Ovary (tissue), 9 donors: Measurements from ENCODE around the gene GALP. TPM values are rescaled to one million over a fixed set of nuclear protein-coding genes. Genes with fewer than 3 reads are reported as not detected.
"Not testable (repeated sequence)": the region's sequence is repeated elsewhere in the genome, so short reads cannot be mapped to it uniquely, and the experiment has no call there.

Experiments used
- DNase-seq, 5 donors: peaks; one replicate each; pipeline ENCODE4 v3.0.0-alpha.2; 2019 to 2020
- H3K27ac ChIP-seq, 2 donors: fragments of 200-600 bp; one replicate each; pipeline versions ENCODE4 v1.5.1 to v1.8.0; 2019 to 2022
- H3K27me3 ChIP-seq: fragments of 200-600 bp; one replicate; pipeline ENCODE4 v1.8.0; 2022
- H3K36me3 ChIP-seq: fragments of 200-600 bp; sonication (generic); one replicate; pipeline ENCODE4 v1.5.1; 2019
- H3K4me1 ChIP-seq: one replicate; pipeline ENCODE4 v1.8.1; 2013; ENCODE audit warnings: mild to moderate bottlenecking, moderate library complexity; ENCODE audit not compliant: insufficient read depth
- H3K4me3 ChIP-seq: fragments of 200-600 bp; sonication (generic); one replicate; pipeline ENCODE4 v1.5.1; 2017
- H3K9me3 ChIP-seq, 2 donors: fragments of 200-600 bp in 1 of 2; sonication (generic) in 1 of 2; one replicate each; pipeline versions ENCODE4 v1.5.1 to v1.8.1; 2013 to 2019; ENCODE audit warnings: mild to moderate bottlenecking in 1 of 2, moderate library complexity in 1 of 2
- EP300 ChIP-seq: sonication (generic); formaldehyde crosslinking; IDR thresholded peaks from one replicate; pipeline ENCODE4 v1.6.1; 2017; ENCODE audit warnings: antibody characterized with exemption
- POLR2A ChIP-seq: fragments of 450-650 bp; IDR thresholded peaks from one replicate; pipeline ENCODE4 v1.6.1; 2017; ENCODE audit warnings: antibody characterized with exemption, mild to moderate bottlenecking, moderate library complexity
- WGBS, 3 donors: extraction: QIAGEN DNeasy Blood & Tissue Kit in 1 of 3; methylation state at CpG; one replicate each; pipeline versions ENCODE4 v1.1.5 to v1.1.7; 2013 to 2017; 5-methylcytosine and 5-hydroxymethylcytosine counted together
- intact Hi-C, 4 donors: fragments of 100-400 bp; cut with DNase I; formaldehyde crosslinking; loops; one replicate each; pipeline versions ENCODE4 v1.11.0 to v1.15.1; 2022 to 2023
- polyA plus RNA-seq, 2 donors: library from polyadenylated mRNA; stranded (reverse); fragments of 200-250 nt in 1 of 2; fragments of 350-450 nt in 1 of 2; fragmentation: Illumina TruSeq in 1 of 2; extraction: RNeasy Lipid Tissue Mini Kit (QIAGEN cat#74804) in 1 of 2; gene quantifications; one replicate each; pipeline ENCODE4 v1.2.3, GENCODE V29; 2013 to 2014
- total RNA-seq, 7 donors: library from RNA; depleted of rRNA in 2 of 7; stranded (reverse); fragments of >200 nt in 2 of 7; fragmentation: NEBNext Ultra II Directional in 3 of 7; extraction: Animal tissue kit (Norgen Biotek cat#: 25700) in 3 of 7; gene quantifications; one replicate each; pipeline versions ENCODE4 v1.1.0 to v1.2.4, GENCODE V29; 2016 to 2023
- TF ChIP-seq, protein P1 (sequence below), 3 donors: fragments of 450-650 bp in 2 of 3; fragments of 200-600 bp in 1 of 3; IDR thresholded peaks; one replicate each; pipeline versions ENCODE4 v1.5.1 to v1.8.0; 2016 to 2022; ENCODE audit warnings: antibody characterized with exemption in 3 of 3, mild to moderate bottlenecking in 1 of 3
- donor health status: DM: no; HTN: no; CAD: no; lungs with moderate emphysema.
- donor health status: DM: no; HTN: no; CAD: no.
- donor health status: Bipolar disorder and iron deficiency.
- donor health status: DM: yes; HTN: yes; CAD: no.
- donor health status: DM: no; HTN: no; CAD: no.
- donor health status: DM: yes; HTN: yes; CAD: no.

GALP gene
- total and polyA plus RNA-seq, 9 donors: not detected

GRCh38 chr19:56211718-56212117 lies 35.9 kb downstream of the GALP start:
- DNase-seq: no peak
- Histone ChIP-seq H3K27ac (no peak overlapping the region), H3K36me3 (no peaks in the 10 kb centered on the region), H3K9me3 (no peaks in the 10 kb centered on the region), H3K27me3 (no peaks in the 10 kb centered on the region), H3K4me1 (no peaks in the 10 kb centered on the region), H3K4me3 (no peak overlapping the region)
- intact Hi-C loops: no loop called here
- TF ChIP-seq, protein P1, sequence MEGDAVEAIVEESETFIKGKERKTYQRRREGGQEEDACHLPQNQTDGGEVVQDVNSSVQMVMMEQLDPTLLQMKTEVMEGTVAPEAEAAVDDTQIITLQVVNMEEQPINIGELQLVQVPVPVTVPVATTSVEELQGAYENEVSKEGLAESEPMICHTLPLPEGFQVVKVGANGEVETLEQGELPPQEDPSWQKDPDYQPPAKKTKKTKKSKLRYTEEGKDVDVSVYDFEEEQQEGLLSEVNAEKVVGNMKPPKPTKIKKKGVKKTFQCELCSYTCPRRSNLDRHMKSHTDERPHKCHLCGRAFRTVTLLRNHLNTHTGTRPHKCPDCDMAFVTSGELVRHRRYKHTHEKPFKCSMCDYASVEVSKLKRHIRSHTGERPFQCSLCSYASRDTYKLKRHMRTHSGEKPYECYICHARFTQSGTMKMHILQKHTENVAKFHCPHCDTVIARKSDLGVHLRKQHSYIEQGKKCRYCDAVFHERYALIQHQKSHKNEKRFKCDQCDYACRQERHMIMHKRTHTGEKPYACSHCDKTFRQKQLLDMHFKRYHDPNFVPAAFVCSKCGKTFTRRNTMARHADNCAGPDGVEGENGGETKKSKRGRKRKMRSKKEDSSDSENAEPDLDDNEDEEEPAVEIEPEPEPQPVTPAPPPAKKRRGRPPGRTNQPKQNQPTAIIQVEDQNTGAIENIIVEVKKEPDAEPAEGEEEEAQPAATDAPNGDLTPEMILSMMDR (IDR thresholded peaks at IDR 0.05): no peak
- TF ChIP-seq POLR2A: no peak
- TF ChIP-seq EP300: no peak
- whole genome bisulfite sequencing, 3 donors: 58 to 61% (median 60%) methylated on average over 4 of the region's 4 CpGs

- H3K36me3 ChIP-seq: no peaks in the 10 kb centered on the region
- H3K27me3 ChIP-seq: no peaks in the 10 kb centered on the region
- TF ChIP-seq POLR2A (no peak), EP300 (no peak)
- TF ChIP-seq, protein P1 (IDR thresholded peaks at IDR 0.05): no peak
- H3K27ac ChIP-seq: no peak overlapping the region
- intact Hi-C loops: no loop called here
- WGBS, 3 donors: 8 to 11% (median 9%) methylated on average over 66 to 79 of the region's 79 CpGs
- H3K4me1 ChIP-seq: no peaks in the 10 kb centered on the region
- peak overlapping the region; percentile 16 for H3K4me3 ChIP-seq
- no peaks in the 10 kb centered on the region for H3K9me3 ChIP-seq
- DNase-seq: peak in 2 of 5 donors; percentile 14 to 38
Observed at GRCh38 chr19:56217039-56217949, 41.5 kb downstream of the GALP start.

GRCh38 chr19:56218961-56219360 lies 43.2 kb downstream of the GALP start:
- no peaks in the 10 kb centered on the region for H3K4me1 ChIP-seq
- TF ChIP-seq POLR2A (no peak), EP300 (no peak)
- TF ChIP-seq, protein P1 (IDR thresholded peaks at IDR 0.05): no peak
- 88 to 93% (median 88%) methylated on average over 10 of the region's 10 CpGs for WGBS, 3 donors
- DNase-seq: no peak
- no peak overlapping the region for H3K4me3 ChIP-seq
- no peaks in the 10 kb centered on the region for H3K27me3 ChIP-seq
- intact Hi-C loops: no loop called here
- no peaks in the 10 kb centered on the region for H3K36me3 ChIP-seq
- H3K27ac ChIP-seq: no peak overlapping the region
- no peaks in the 10 kb centered on the region for H3K9me3 ChIP-seq

DNA sequence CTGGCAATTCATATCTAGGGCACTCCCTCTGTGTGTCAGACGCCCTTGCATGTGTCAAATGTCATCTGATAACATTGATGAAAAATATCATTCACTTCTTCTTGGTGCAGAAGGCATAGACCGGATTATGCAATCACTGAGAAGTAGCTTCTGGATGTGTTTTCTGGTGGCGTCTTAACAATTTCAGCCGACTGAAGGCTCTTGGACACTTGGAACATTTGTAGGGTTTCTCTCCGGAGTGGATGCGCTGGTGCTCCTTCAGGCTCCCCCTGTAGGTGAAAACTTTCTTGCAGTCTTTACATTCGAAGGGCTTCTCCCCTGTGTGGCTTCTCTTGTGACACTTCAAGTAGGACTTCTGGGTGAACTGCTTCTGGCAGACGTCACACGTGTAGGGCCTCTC lies 45.6 kb downstream of the GALP start:
- 51 to 56% (median 55%) methylated on average over 9 of the region's 9 CpGs for WGBS, 3 donors
- not testable (repeated sequence) for DNase-seq

GRCh38 chr19:56221851-56222250 lies 46.0 kb downstream of the GALP start:
- Histone ChIP-seq H3K4me1 (no peaks in the 10 kb centered on the region), H3K36me3 (no peaks in the 10 kb centered on the region), H3K27me3 (no peaks in the 10 kb centered on the region), H3K9me3 (no peaks in the 10 kb centered on the region), H3K4me3 (no peak overlapping the region), H3K27ac (no peak overlapping the region)
- TF ChIP-seq POLR2A (no peak), EP300 (no peak)
- TF ChIP-seq, protein P1 (IDR thresholded peaks at IDR 0.05): no peak
- intact Hi-C loops: no loop called here
- DNase-seq: no peak
- WGBS, 3 donors: 92 to 96% (median 93%) methylated on average over 14 of the region's 14 CpGs

More for the DNA sequence above, 45.6 kb downstream of the GALP start:
- H3K4me1 ChIP-seq, H3K4me3 ChIP-seq, H3K9me3 ChIP-seq, intact Hi-C loops, H3K36me3 ChIP-seq, H3K27me3 ChIP-seq, H3K27ac ChIP-seq: not testable (repeated sequence)
